Cardiac fibroblast (primary cell): Measurements from ENCODE around the gene PNMA8A.

Experiments
- DNase-seq, 2 donors: peaks; one replicate each; pipeline versions ENCODE4 v3.0.0 to v3.0.0-alpha.2; 2010; ENCODE audit warnings: low read depth in 2 of 2
- H3K4me3 ChIP-seq, 2 donors: replicated peaks in 1 of 2; 1 replicate in 1 of 2; 2 replicates in 1 of 2; pipeline ENCODE4 v1.5.1; 2011; ENCODE audit warnings: low read depth in 2 of 2, low read length in 2 of 2, mild to moderate bottlenecking in 2 of 2, moderate library complexity in 1 of 2
- TF ChIP-seq, protein P1 (sequence below): IDR thresholded peaks from one replicate; pipeline ENCODE4 v1.5.1; 2011; ENCODE audit warnings: low read depth, mild to moderate bottlenecking, low read length, inconsistent platforms

Gene PNMA8A

DNA sequence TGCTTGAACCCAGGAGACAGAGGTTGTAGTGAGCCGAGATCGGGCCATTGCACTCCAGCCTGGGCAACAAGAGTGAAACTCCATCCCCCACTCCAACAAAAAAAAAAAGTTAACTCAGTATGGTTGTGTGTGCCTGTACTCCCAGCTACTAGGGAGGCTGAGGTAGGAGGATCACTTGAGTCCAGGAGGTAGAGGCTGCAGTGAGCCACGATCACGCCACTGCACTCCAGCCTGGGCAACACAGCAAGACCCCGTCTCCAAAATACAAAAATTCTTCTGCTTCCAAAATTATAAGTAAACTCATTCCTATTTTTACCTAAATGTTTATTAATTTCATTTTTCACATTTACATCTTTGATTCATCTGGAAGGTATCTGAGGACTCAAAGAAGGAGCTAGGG, 14.4 kb downstream of the PNMA8A start:
- H3K4me3 ChIP-seq: no peak overlapping the region
- TF ChIP-seq, protein P1, sequence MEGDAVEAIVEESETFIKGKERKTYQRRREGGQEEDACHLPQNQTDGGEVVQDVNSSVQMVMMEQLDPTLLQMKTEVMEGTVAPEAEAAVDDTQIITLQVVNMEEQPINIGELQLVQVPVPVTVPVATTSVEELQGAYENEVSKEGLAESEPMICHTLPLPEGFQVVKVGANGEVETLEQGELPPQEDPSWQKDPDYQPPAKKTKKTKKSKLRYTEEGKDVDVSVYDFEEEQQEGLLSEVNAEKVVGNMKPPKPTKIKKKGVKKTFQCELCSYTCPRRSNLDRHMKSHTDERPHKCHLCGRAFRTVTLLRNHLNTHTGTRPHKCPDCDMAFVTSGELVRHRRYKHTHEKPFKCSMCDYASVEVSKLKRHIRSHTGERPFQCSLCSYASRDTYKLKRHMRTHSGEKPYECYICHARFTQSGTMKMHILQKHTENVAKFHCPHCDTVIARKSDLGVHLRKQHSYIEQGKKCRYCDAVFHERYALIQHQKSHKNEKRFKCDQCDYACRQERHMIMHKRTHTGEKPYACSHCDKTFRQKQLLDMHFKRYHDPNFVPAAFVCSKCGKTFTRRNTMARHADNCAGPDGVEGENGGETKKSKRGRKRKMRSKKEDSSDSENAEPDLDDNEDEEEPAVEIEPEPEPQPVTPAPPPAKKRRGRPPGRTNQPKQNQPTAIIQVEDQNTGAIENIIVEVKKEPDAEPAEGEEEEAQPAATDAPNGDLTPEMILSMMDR: no peak
- no peak for DNase-seq

DNA sequence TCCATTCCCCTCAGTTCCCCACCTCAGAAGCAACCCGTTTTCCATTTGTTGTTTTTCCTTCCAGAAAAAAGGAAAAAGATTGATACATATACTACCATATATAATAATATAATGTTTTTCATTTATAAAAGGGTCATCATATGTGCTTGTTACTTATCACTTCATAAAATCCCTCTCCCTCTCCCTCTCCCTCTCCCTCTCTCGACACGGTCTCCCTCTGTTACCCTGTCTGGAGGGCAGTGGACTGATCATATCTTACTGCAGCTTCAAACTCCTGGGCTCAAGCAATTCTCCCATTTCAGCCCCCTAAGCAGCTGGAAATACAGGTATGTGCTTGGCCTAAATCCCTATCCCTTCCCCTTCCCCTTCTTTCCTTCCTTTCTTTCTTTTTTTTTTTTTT, 17.1 kb downstream of the PNMA8A start:
- no peak for DNase-seq
- TF ChIP-seq, protein P1: no peak
- no peak overlapping the region for H3K4me3 ChIP-seq

DNA sequence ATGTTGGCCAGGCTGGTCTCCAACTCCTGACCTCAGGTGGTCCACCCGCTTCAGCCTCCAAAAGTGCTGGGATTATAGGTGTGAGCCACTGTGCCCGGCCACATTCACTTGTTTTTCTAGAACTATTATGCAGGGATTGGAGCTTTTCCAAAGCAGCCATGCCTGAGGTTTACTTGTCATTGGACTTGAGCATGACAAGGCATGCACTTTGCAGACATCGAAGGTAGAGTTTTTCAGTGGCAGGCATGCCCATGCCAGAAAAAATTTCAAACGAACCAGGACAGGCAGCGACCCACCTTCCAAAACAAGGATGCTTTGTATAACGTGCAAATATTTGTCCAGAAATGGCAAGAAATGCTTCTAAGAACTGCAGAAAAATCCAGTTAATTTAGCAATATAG, 17.7 kb downstream of the PNMA8A start:
- no peak for DNase-seq
- TF ChIP-seq, protein P1: no peak
- no peak overlapping the region for H3K4me3 ChIP-seq

DNA sequence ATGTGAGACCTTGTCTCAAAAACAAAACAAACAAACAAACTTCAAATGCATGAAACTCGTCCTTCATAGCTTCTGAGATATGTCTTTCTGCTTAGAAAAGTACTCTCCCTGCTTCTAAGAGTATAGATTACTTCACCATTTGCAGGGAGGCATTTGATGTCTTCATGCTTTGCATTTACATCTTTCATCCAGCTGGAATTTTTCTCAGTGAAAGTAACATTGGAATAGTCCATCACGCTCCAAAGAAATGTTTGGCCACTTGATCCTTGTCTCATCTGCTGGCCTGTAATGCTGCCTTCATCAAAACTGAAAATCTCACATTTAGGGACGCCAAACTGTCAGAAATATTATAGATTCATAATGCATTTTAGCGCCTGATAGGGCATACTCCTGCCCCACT, 19.2 kb downstream of the PNMA8A start:
- TF ChIP-seq, protein P1: no peak
- no peak overlapping the region for H3K4me3 ChIP-seq
- no peak for DNase-seq

- DNase-seq: no peak
- no peak overlapping the region for H3K4me3 ChIP-seq
- TF ChIP-seq, protein P1: no peak
Measured at GRCh38 chr19:46451352-46451751, 20.0 kb downstream of the PNMA8A start.

- DNase-seq: no peak
- TF ChIP-seq, protein P1: no peak
Measured at GRCh38 chr19:46450737-46451136, 20.6 kb downstream of the PNMA8A start.

GRCh38 chr19:46449228-46449627, 22.1 kb downstream of the PNMA8A start:
- no peak overlapping the region for H3K4me3 ChIP-seq
- TF ChIP-seq, protein P1: no peak
- no peak for DNase-seq

More at GRCh38 chr19:46450737-46451136, 20.6 kb downstream of the PNMA8A start:
- no peak overlapping the region for H3K4me3 ChIP-seq
